NCI-H460 (cell line): ENCODE measurements around the gene FAM174B. TPM values are rescaled to one million over a fixed set of nuclear protein-coding genes. Genes with fewer than 3 reads are reported as not detected.

Experiments used
- DNase-seq: peaks from one replicate; pipeline ENCODE4 v3.0.0-alpha.2; 2016; ENCODE audit warnings: low read depth; ENCODE audit errors: extremely low read depth
- total RNA-seq: library from RNA; depleted of rRNA; stranded (reverse); fragments of >200 nt; shearing (Covaris generic); gene quantifications from 2 replicates; pipeline ENCODE4 v1.2.3, GENCODE V29; 2014

Gene FAM174B
- total RNA-seq, 1 experiment from 2014 or later = 1.0 TPM

DNA sequence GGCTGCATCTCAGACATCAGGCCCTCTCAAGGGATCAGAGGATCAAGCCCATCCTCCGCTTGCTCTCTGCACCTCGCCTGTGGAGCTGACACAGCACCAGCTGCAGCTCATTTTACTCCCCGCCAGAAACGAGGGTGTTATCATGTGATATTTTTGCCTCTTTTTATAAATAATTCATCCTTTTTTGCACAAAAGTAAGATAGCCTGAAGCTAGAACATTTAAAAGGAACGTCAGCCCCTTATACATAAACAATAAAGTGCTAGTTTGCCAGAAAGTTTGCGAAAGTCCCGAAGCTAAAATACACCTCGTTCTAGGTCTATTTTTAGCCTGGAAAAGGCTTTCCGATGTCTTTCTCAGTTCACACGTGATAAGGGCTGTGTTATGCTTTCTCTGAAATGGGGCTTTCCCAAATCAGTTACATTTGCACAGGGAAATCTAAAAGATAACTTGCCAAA is 9.6 kb upstream of the FAM174B start:
- DNase-seq = no peak

DNA sequence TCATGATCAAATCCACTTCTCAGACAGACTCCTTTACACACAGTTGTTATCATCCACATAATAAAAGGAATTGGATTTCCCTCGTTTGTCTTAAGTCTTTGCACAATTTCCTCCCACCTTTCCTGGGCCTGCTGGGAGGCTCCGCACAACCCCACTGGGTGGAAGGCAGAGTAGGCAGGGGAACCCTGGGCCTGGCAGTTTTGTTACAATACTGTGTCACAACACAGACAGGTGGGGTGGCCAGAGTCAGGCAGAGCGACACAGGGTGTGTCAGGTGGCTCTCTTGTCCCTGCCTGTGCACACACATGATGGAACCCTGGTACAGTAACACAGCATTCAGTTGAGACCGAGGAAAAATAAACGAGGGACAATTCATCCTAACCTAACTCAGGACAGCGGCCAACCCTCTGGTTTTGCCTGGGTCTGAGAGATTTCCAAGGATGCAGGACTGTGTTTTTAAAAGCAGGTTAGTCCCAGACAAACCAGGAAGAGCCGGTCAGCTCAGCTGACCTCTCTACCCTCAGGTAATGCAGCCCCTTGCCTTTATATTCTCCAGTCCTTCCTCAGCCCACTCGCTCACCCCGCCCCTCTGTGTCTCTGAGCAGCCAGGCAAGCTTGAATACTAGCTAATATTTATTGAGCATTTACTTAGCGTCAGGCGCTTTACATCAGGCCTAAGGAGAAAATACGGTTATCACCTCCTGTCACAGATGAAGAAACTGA is 8.8 kb upstream of the FAM174B start:
- DNase-seq = no peak

DNA sequence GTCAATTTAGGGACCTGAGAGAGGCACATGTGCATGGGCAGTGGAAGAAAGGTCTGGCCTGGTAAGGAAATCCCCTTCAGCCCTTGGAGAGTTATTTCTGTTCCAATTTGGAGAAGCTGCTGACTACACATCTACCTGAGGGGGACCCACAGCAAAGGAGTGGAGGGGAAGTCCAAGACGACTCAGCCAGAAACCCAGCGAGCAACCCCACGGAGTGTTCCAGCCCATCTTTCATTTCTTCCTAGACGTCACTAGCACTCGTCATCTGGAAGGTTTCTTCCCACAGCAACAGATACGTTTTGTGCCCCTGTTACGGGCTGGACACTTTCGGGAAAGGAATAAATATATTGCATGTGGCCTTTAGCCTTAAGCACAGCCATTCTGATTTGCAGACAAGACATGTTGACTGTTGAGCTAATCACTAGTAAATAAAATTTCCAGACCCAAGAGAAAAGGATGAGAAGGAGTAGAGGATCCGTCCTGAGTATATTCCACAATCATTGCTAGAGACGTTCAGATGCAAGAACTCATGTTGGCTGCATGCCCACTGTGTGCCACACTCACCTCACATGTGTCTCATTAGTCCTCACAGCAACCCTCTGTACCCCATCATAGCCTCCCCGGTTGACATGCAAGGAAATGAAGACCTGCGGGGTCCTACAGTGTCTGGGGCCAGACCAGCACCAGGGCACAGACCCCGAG is 7.8 kb upstream of the FAM174B start:
- no peak for DNase-seq

DNA sequence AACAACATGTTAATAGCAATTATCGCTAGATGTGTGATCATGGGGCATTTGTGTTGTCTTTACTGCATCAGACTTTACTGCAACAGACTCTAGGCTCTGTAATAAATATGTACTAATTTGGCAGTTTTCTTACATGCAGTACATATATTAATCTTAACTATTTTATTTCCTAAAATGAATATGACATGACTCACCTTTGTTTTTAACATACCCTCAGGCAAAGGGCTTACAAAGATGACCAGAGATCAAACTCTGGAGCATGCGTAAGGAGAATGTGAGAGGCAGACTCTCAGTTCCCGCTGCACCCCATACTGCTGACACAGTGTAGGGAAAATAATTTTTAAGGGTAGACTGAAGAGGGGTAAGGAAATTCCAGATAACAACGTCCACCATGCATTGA is 7.2 kb upstream of the FAM174B start:
- DNase-seq = no peak

DNA sequence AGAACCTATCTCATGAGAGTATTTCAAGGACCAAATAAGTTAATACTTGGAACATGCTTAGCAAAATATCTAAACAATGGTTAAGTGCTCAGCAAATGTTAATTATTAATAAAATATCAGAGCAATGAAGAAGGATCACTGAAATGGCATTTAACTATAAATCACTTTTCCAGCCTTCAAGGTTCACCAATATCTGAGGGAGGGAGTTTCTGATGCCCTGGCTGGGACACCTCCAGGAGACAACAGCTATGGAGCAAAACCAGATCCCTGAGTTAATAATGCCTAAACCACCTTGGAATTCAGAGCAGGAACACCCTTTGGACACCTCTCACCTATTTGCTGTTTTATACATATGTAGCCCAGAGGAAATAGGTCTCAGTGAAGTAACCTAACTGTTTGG is 6.4 kb upstream of the FAM174B start:
- DNase-seq = no peak

DNA sequence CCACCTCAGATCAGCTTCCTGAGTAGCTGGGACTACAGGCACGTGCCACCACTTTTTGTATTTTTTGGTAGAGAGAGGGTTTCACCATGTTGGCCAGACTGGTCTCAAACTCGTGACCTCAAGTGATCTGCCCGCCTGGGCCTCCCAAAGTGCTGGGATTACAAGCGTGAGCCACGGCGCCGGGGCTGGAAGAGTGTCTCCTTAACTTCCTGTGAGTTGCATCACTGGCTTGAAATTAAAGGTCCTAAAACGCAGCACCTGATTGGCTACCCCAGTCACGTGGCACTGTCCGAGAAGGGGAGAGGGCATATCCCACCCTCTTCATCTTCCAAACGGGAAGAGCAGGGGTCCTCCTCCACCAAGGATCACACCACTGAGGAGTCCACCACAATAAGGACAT is 5.5 kb upstream of the FAM174B start:
- DNase-seq = no peak

DNA sequence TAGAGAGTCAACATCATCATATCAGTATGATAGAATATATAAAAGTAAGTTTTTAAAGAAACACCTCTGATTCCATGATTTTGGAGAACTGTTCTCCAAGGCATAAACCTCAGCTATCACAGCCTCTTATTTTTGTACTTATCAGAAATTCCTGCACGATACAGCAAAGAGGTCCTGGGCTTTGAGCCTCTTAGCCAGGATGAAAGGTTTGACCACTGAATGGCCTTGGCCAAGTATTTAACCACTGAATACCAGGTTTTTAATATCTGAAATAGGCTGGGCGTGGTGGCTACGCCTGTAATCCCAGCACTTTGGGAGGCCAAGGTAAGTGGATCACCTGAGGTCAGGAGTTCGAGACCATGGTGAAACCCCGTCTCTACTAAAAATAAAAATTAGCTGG is 1.9 kb upstream of the FAM174B start:
- DNase-seq = no peak

DNA sequence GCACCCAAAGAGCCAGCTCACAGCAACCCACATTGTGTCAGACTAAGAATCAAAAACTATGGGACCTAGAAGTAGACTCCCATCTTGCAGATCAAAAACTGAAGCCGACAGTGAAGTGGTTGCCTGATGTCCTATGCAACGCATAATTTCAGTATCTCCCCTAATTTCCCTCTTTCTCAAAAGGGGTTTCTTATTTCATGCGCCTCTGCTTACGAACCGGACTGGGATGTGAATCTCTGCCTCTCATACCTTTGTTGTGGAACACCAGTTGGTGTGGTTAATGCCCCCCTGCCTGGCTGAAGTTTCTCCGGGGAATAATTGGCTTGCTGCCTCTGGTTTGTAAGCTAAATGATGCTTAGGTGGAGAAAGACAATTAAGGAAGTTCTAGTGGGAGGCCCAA is 514 bp upstream of the FAM174B start:
- no peak for DNase-seq

DNA sequence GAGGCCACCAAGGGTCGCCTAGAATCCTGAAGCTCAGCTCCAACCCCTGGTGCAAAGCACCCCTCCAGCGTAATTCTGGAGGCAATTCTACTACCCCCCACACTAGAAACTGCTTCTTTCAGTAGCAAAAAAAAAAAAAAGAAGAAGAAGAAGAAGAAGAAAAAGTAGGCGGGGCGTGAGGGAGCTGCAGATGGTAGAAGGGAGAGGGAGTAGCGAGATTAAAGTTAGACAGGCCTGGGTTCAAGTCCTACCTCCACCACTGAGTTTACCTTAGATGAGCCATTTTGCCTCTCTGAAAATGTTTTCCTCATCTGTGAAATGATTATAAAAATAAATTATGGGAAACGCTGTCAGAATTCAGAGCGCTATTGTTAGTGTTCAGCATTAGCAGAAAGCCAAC is 913 bp downstream of the FAM174B start:
- DNase-seq = no peak

DNA sequence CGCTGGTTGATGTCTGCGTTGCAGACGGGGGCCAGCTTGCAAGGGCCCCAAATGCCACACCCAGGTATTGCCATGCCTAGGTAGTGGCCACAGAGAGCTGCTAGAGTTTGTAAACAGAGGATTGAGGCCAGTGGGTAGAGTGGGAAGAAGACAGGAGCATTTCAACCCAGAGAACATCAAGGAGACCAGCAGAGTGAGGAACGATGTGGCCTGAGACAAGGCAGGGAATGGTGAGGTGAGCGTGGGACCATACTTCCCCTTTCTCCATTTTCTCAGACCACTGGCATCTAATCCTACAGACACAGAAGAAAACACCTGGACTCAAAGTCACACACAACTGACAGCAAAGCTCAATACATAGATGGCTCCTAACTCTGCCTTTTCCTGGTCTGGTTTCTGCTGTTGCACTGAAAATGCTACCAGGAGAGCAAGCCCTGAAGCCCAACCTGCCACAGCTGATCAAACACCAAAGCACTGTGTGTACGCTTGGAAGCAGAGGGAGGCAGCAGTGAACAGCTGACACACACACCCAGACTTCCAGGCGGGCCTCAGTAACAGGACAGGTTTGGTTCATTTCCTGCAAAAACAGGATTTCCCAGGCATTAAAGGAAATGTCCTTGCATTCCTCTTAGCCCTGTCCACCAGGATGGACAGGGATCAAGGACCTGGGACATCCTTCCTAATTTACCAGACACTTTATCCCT is 1.6 kb downstream of the FAM174B start:
- no peak for DNase-seq

DNA sequence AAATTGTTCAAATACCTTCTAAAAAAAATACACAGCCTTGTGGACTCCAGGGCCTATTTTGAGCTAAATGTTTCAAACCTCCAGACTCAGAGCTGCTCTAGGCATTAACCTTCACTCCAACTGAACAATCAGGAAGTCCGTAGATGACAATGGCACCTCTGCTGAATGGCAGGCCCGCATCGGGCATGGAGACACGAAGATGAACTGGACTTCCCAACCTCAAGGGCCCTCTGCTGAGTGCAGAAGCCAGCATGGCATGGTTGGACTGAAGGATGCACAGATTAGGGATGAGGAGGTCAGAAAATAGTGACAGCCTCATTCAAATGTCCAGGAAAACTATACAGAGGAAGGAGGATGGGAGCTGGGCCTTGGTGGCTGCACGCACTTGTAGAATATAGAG is 2.2 kb downstream of the FAM174B start:
- DNase-seq = no peak

DNA sequence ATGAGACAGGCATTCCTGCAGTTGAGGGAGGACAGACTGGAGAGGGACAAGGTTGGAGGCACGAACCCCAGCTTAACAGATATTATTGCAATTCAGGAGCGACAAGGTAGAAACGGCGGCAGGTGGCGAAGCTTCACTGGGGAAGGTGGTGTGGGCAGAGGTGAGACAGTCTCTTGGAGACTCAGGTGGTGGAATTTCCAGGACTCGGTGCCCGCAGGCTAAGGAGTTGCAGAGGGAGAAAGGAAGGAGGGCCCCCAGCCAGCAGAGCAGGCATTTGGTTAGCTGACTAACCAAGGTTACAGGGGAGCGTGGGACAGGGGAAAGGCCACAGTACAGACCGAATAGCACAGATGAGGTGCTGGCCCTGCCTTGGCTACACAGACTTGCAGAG is 3.0 kb downstream of the FAM174B start:
- no peak for DNase-seq

DNA sequence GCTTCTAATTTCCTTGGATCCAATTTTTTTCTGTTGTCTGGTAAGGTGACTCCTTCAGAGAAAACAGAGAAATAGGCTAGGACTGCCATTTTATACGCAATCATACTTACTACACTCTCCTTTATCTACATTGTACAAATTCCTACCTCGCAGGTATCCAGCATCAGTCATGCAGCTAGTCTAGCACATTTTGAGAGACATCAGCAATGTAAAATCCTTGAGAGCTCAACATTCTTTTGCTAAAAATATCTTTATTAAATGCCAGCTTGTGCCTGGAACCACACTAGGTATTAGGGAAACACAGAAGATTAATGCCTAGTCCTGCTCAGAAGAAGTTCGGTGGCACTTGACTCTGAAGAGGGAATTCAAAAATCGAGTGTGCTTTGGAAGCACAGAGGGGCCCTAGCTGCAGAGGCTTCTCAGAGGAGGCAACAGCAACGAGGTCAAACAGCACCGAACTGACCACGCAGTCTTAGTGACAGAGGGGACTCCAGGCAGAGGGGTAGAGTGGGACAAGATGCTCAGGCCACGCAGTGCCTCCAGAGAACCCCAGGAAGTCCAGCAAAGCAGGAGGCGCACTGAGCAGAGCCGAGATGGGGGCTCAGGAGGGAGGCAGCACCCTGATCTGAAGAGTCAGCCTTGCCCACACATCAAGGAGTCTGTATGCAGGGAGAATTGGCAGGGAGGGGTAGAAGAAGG is 3.5 kb downstream of the FAM174B start:
- DNase-seq = no peak

DNA sequence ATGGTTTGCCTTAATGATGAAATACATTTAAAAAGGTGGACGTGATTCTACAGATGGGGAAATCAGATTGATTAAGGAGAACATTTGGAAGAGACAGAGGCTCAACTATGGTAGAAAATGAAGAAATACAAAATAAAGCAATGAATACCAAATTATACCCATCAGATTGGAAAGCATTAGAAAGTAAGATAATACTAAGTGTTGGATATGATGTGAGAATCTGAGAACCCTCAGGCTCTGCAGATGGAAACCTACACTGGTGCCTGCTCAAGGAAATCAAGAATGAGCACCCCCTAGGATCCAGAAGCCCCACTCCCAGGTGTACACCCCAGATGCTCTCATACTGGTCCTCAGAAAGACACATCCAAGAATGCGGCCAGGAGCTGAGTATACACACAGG is 4.6 kb downstream of the FAM174B start:
- no peak for DNase-seq

DNA sequence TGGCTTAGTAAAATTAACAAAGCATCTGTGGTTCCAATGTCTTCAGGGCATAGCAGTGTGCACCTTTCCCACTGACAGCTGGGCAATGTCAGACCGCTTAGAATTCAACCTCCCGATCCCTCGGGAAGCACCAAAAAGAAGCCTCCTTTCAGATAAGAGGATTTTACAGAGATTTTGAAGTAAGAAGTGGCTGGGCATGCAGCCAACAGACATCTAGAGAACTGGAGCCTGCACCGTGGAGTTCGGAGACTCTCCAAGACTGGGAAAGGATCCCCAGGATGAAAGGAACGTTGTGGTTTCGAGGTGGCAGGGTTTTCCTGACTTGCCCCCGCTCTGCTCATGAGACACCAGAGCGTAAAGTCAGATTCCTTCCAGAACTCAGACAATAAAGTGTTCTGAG is 5.3 kb downstream of the FAM174B start:
- no peak for DNase-seq

DNA sequence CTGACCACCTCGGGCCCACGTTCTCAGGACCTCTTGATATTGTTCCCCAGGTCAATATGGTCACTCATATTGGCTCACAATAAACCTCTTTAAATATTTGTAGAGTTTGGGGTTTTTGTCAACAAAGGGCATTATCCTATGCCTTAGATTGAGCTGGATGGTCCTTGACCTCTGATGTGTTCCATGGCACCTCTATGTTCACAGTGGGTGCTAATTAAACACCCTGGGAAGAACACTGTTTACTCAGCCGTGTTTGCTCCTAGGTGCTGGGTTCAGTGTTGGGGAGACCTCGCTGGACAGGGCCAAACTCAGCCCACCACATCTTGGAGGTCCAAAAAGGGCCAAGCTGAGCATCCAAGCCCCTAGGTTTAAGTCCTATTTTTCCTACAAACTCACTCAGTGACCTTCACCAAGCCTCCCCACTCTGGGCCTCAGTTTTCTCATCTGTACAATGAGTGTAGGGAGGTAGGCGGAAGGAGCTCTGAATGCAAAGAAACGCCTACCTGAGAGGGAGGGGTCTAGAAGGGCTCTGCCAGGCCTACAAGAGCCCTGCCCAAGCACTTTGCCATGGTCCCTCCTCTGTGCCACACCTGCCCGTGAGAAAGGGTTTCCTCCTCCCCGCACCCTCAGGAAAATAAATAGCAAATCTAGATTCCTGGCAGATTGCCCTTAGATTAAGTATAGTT is 7.2 kb downstream of the FAM174B start:
- no peak for DNase-seq

DNA sequence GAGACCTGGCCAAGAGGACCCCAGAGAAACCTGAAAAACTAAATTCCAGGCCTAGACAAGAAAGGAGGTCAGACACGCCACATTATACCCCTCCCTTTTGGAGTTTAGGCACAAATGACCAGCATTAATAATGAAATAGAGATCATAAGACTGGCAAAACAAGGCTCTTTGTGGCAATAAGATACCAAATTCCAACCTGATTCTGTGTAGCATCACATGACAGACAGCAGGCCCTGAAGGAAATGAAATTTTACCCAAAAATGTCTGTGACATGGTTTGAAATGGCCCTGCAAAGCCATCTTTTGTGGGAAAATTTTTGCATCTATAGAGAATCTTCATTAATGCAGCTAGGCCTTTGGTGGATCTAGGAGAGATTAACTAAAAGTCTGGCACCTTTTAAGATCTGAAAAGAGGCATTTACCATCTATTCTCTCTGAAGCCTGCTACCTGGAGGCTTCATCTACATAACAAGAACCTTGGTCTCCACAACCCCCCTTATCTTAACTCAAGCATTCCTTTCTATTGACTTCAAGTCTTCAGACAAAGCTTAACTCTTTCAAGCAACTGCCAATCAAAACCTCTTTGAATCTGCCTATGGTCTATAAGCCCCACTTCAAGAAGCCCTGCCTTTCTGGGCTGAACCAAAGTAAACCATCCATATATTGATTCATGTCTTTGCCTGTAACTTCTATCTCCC is 8.0 kb downstream of the FAM174B start:
- no peak for DNase-seq

DNA sequence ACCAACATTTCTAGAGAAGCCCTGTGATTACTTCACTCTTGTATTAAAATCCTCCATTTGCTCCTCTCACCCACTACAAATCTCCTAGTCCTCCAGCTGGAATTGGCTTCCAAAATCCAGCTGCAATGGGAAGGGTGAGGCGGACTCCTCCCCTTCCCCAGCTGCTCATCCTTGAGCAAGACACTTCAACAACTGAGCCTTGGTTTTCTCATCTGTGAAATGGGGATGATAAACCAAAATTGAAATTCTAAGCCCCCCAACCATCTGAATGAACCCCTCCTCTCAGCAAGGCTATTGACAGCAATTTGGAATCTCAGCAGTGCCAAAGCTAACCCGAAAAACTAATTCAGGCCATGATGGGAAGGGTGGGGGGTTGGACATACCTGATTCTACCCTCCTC is 9.4 kb downstream of the FAM174B start:
- no peak for DNase-seq

DNA sequence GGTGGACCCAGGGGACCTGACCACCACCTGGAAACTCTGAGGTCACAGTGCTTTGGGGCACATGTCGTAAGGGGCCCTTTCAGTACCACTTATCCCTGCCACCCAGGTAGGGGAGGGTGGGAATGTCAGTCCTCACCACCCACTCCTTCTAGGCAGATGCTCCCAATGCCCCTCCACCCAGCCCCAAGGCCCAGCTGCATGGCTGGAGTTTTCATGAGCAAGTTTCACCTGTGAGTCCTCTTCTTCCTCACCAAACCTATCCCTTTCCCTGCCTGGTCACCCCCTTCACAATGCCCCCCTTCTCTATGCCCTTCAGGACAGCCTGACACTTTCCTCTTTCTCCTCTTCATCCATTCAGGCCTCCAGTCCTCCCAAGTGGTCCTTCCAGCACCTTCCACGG is 9.8 kb downstream of the FAM174B start:
- no peak for DNase-seq

DNA sequence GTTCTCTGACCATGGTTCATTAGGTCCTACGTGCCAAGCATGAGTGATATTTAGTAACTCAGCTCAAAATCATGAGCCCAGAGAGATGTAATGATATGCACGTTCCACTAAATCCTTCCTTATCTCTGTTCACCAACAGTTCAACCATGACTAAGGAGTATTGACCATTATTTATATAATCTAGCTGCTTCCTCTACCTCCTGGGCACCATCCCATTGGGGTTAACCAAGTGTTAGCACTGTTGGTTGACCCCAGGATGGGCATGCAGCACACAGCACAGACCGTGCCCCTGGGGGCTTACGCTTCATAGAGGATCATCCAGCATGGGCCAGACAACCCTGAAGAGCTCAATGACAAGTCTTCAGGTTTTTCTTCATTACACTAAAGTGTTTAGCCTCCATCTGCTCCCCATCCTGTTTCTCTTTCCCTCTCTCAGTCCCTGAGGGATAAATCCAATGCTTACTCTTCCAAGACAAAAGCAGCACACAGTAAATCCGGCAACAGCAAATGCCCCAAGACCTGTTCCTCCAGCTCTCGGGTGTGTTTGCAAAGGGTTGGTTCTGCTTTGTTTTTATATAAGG is 10.4 kb downstream of the FAM174B start:
- DNase-seq = no peak
